ENCODE measurements around the gene ZNF688. TPM values are rescaled to one million over a fixed set of nuclear protein-coding genes. Genes with fewer than 3 reads are reported as not detected.

ZNF688 gene
- polyA plus RNA-seq, 1 donor from 2014 or later = 40.7 TPM

GRCh38 chr16:30567991-30568638 lies 3.4 kb downstream of the ZNF688 start:
- peak overlapping the region; percentile 92 to 96 (median 93) for H3K27ac Mint-ChIP-seq
- no peaks in the 10 kb centered on the region for H3K9me3 Mint-ChIP-seq
- H3K27me3 Mint-ChIP-seq = no peaks in the 10 kb centered on the region
- peak overlapping the region; percentile 77 to 95 (median 86) for H3K4me3 Mint-ChIP-seq
- peaks cover 17 to 29% (median 21%) of the 10 kb centered on the region in 3 donors for H3K4me1 Mint-ChIP-seq
- H3K36me3 Mint-ChIP-seq = peaks cover 4% of the 10 kb centered on the region

GRCh38 chr16:30567160-30567990 lies 4.1 kb downstream of the ZNF688 start:
- Mint-ChIP-seq H3K4me1 (peaks cover 16 to 29% (median 21%) of the 10 kb centered on the region in 3 donors), H3K9me3 (no peaks in the 10 kb centered on the region), H3K27me3 (no peaks in the 10 kb centered on the region), H3K4me3 (peak overlapping the region in 2 of 4 donors; percentile 28 to 92), H3K27ac (peak overlapping the region; percentile 92 to 96 (median 93)), H3K36me3 (peaks cover 4% of the 10 kb centered on the region)

- Mint-ChIP-seq H3K4me3 (peak overlapping the region in 3 of 4 donors; percentile 28 to 80 (median 56)), H3K36me3 (peaks cover 4% of the 10 kb centered on the region), H3K27me3 (no peaks in the 10 kb centered on the region), H3K27ac (peak overlapping the region in 2 of 3 donors; percentile 53 to 89), H3K9me3 (no peaks in the 10 kb centered on the region), H3K4me1 (peaks cover 9 to 26% (median 17%) of the 10 kb centered on the region in 3 donors)
Observed at GRCh38 chr16:30566531-30566930, 5.0 kb downstream of the ZNF688 start.

GRCh38 chr16:30565984-30566383 lies 5.5 kb downstream of the ZNF688 start:
- peaks cover 14 to 29% (median 19%) of the 10 kb centered on the region in 3 donors for H3K4me1 Mint-ChIP-seq
- H3K36me3 Mint-ChIP-seq = peaks cover 4% of the 10 kb centered on the region
- peak overlapping the region in 1 of 3 donors; percentile 89 for H3K27ac Mint-ChIP-seq
- peaks cover 3% of the 10 kb centered on the region for H3K27me3 Mint-ChIP-seq
- no peaks in the 10 kb centered on the region for H3K9me3 Mint-ChIP-seq
- peak overlapping the region in 2 of 4 donors; percentile 63 to 80 for H3K4me3 Mint-ChIP-seq

- peaks cover 4% of the 10 kb centered on the region for H3K36me3 Mint-ChIP-seq
- peaks cover 16 to 32% (median 21%) of the 10 kb centered on the region in 3 donors for H3K4me1 Mint-ChIP-seq
- peak overlapping the region in 1 of 3 donors; percentile 25 for H3K27ac Mint-ChIP-seq
- no peaks in the 10 kb centered on the region for H3K9me3 Mint-ChIP-seq
- H3K4me3 Mint-ChIP-seq = peak overlapping the region in 1 of 4 donors; percentile 80
- peaks cover 5% of the 10 kb centered on the region for H3K27me3 Mint-ChIP-seq
Observed at GRCh38 chr16:30565526-30565925, 6.0 kb downstream of the ZNF688 start.

GRCh38 chr16:30562021-30562420 lies 9.5 kb downstream of the ZNF688 start:
- Mint-ChIP-seq H3K4me3 (peak overlapping the region; percentile 89 to 95 (median 94)), H3K9me3 (no peaks in the 10 kb centered on the region), H3K4me1 (peaks cover 9 to 21% (median 14%) of the 10 kb centered on the region in 3 donors), H3K27ac (peak overlapping the region; percentile 92 to 97 (median 94)), H3K36me3 (peaks cover 2% of the 10 kb centered on the region), H3K27me3 (peaks cover 6% of the 10 kb centered on the region)

- H3K9me3 Mint-ChIP-seq = no peaks in the 10 kb centered on the region
- H3K4me1 Mint-ChIP-seq = peaks cover 9 to 15% (median 14%) of the 10 kb centered on the region in 3 donors
- H3K27me3 Mint-ChIP-seq = peaks cover 6% of the 10 kb centered on the region
Observed at GRCh38 chr16:30561089-30561816, 10.3 kb downstream of the ZNF688 start.

GRCh38 chr16:30559690-30560089 lies 11.8 kb downstream of the ZNF688 start:
- H3K27me3 Mint-ChIP-seq = peaks cover 6% of the 10 kb centered on the region
- H3K36me3 Mint-ChIP-seq = peaks cover 2% of the 10 kb centered on the region
- H3K9me3 Mint-ChIP-seq = no peaks in the 10 kb centered on the region
- H3K4me3 Mint-ChIP-seq = peak overlapping the region in 3 of 4 donors; percentile 65 to 94 (median 66)
- H3K4me1 Mint-ChIP-seq = peaks cover 10 to 14% (median 13%) of the 10 kb centered on the region in 3 donors
- peak overlapping the region in 1 of 3 donors; percentile 89 for H3K27ac Mint-ChIP-seq

More at GRCh38 chr16:30561089-30561816, 10.3 kb downstream of the ZNF688 start:
- peak overlapping the region; percentile 92 to 97 (median 94) for H3K27ac Mint-ChIP-seq
- H3K36me3 Mint-ChIP-seq = peaks cover 2% of the 10 kb centered on the region
- H3K4me3 Mint-ChIP-seq = peak overlapping the region; percentile 89 to 95 (median 94)

- H3K36me3 Mint-ChIP-seq = peaks cover 2% of the 10 kb centered on the region
- peak overlapping the region; percentile 84 to 95 (median 94) for H3K4me3 Mint-ChIP-seq
- H3K4me1 Mint-ChIP-seq = peaks cover 10 to 14% (median 13%) of the 10 kb centered on the region in 3 donors
- H3K9me3 Mint-ChIP-seq = no peaks in the 10 kb centered on the region
- H3K27me3 Mint-ChIP-seq = peaks cover 6% of the 10 kb centered on the region
- H3K27ac Mint-ChIP-seq = peak overlapping the region; percentile 89 to 94 (median 93)
Observed at GRCh38 chr16:30558789-30559377, 12.6 kb downstream of the ZNF688 start.

- H3K9me3 Mint-ChIP-seq = no peaks in the 10 kb centered on the region
- H3K4me3 Mint-ChIP-seq = peak within 1 kb of the TSS; percentile 84 to 95 (median 94)
- H3K27me3 Mint-ChIP-seq = peaks cover 6% of the 10 kb centered on the region
- peaks cover 12 to 18% (median 14%) of the 10 kb centered on the region in 3 donors for H3K4me1 Mint-ChIP-seq
- H3K36me3 Mint-ChIP-seq = peaks cover 2% of the 10 kb centered on the region
- peak within 1 kb of the TSS; percentile 89 to 94 (median 93) for H3K27ac Mint-ChIP-seq
Observed at GRCh38 chr16:30557957-30558788, 13.3 kb downstream of the ZNF688 start, which contains the start of gene ZNF764. Gene ZNF764 (minus strand): TSS chr16:30558374. CDS start chr16:30558182, 192 bp downstream.

- peak overlapping the region; percentile 84 to 95 (median 94) for H3K4me3 Mint-ChIP-seq
- peaks cover 6% of the 10 kb centered on the region for H3K27me3 Mint-ChIP-seq
- peaks cover 12 to 18% (median 14%) of the 10 kb centered on the region in 3 donors for H3K4me1 Mint-ChIP-seq
- H3K9me3 Mint-ChIP-seq = no peaks in the 10 kb centered on the region
- H3K27ac Mint-ChIP-seq = peak overlapping the region; percentile 89 to 94 (median 93)
- peaks cover 2% of the 10 kb centered on the region for H3K36me3 Mint-ChIP-seq
Observed at GRCh38 chr16:30557707-30557956, 13.9 kb downstream of the ZNF688 start.

- H3K27ac Mint-ChIP-seq = peak overlapping the region in 1 of 3 donors; percentile 23
- H3K27me3 Mint-ChIP-seq = peaks cover 5% of the 10 kb centered on the region
- H3K36me3 Mint-ChIP-seq = peaks cover 2% of the 10 kb centered on the region
- H3K4me3 Mint-ChIP-seq = peak overlapping the region in 3 of 4 donors; percentile 84 to 95 (median 94)
- H3K4me1 Mint-ChIP-seq = peaks cover 8 to 16% (median 9%) of the 10 kb centered on the region in 3 donors
- no peaks in the 10 kb centered on the region for H3K9me3 Mint-ChIP-seq
Observed at GRCh38 chr16:30556125-30556473, 15.4 kb downstream of the ZNF688 start.

- H3K27ac Mint-ChIP-seq = no peak overlapping the region
- H3K4me1 Mint-ChIP-seq = peaks cover 5 to 14% (median 5%) of the 10 kb centered on the region in 3 donors
- no peaks in the 10 kb centered on the region for H3K9me3 Mint-ChIP-seq
- H3K27me3 Mint-ChIP-seq = peaks cover 1% of the 10 kb centered on the region
- H3K4me3 Mint-ChIP-seq = peak overlapping the region in 2 of 4 donors; percentile 84 to 94
- peaks cover 2% of the 10 kb centered on the region for H3K36me3 Mint-ChIP-seq
Observed at GRCh38 chr16:30555315-30556124, 16.0 kb downstream of the ZNF688 start.
